Measurements from ENCODE around the gene SHCBP1L. TPM values are rescaled to one million over a fixed set of nuclear protein-coding genes. Genes with fewer than 3 reads are reported as not detected.

Gene SHCBP1L
- total RNA-seq, 1 donor: not detected

- H3K4me3 ChIP-seq (ENCODE audit: low read depth, low read length): no peak overlapping the region
- no peak for DNase-seq (ENCODE audit: low read depth)
- no peak for TF ChIP-seq CTCF (IDR thresholded peaks at IDR 0.05; ENCODE audit: insufficient read depth, low read length)
These were observed 85.1 kb downstream of the SHCBP1L start for GRCh38 chr1:182867861-182868260.

GRCh38 chr1:182863940-182864339, 89.0 kb downstream of the SHCBP1L start:
- no peak for TF ChIP-seq CTCF (IDR thresholded peaks at IDR 0.05; ENCODE audit: insufficient read depth, low read length)
- DNase-seq (ENCODE audit: low read depth): no peak
- H3K4me3 ChIP-seq (ENCODE audit: low read depth, low read length): no peak overlapping the region

- DNase-seq (ENCODE audit: low read depth): no peak
- no peak overlapping the region for H3K4me3 ChIP-seq (ENCODE audit: low read depth, low read length)
- no peak for TF ChIP-seq CTCF (IDR thresholded peaks at IDR 0.05; ENCODE audit: insufficient read depth, low read length)
These were observed 90.1 kb downstream of the SHCBP1L start for GRCh38 chr1:182862827-182863226.

- TF ChIP-seq CTCF (IDR thresholded peaks at IDR 0.05; ENCODE audit: insufficient read depth, low read length): no peak
- DNase-seq (ENCODE audit: low read depth): peak; percentile 46
- no peak overlapping the region for H3K4me3 ChIP-seq (ENCODE audit: low read depth, low read length)
These were observed 91.0 kb downstream of the SHCBP1L start for GRCh38 chr1:182861994-182862393.

- H3K4me3 ChIP-seq (ENCODE audit: low read depth, low read length): no peak overlapping the region
- TF ChIP-seq CTCF (IDR thresholded peaks at IDR 0.05; ENCODE audit: insufficient read depth, low read length): no peak
- no peak for DNase-seq (ENCODE audit: low read depth)
These were observed 92.3 kb downstream of the SHCBP1L start for GRCh38 chr1:182860658-182861057.

GRCh38 chr1:182857212-182857611, 95.8 kb downstream of the SHCBP1L start:
- no peak for DNase-seq (ENCODE audit: low read depth)
- TF ChIP-seq CTCF (IDR thresholded peaks at IDR 0.05; ENCODE audit: insufficient read depth, low read length): no peak
- H3K4me3 ChIP-seq (ENCODE audit: low read depth, low read length): no peak overlapping the region

- no peak for TF ChIP-seq CTCF (IDR thresholded peaks at IDR 0.05; ENCODE audit: insufficient read depth, low read length)
- no peak overlapping the region for H3K4me3 ChIP-seq (ENCODE audit: low read depth, low read length)
- peak; percentile 18 for DNase-seq (ENCODE audit: low read depth)
These were observed 97.1 kb downstream of the SHCBP1L start for GRCh38 chr1:182855911-182856310.

All from fibroblast of the aortic adventitia (primary cell).